Endothelial cell of umbilical vein (primary cell): ENCODE measurements around the gene CHRM1.

Experiments
- CTCF ChIP-seq, 2 donors: IDR thresholded peaks; 1 replicate in 1 of 2; 2 replicates in 1 of 2; pipeline ENCODE4 v1.5.1; 2011; ENCODE audit warnings: low read length in 2 of 2, mild to moderate bottlenecking in 2 of 2, moderate library complexity in 2 of 2, control low read depth in 1 of 2, inconsistent platforms in 1 of 2, low read depth in 1 of 2; ENCODE audit not compliant: insufficient read depth in 1 of 2; ENCODE audit errors: extremely low read depth in 1 of 2
- EZH2 ChIP-seq: IDR thresholded peaks from 2 replicates; pipeline ENCODE4 v1.6.1; 2012; ENCODE audit warnings: borderline replicate concordance, low read depth, mild to moderate bottlenecking, moderate library complexity, low read length, inconsistent platforms; ENCODE audit not compliant: severe bottlenecking
- FOS ChIP-seq: IDR thresholded peaks from 2 replicates; pipeline ENCODE4 v1.6.1; 2011; ENCODE audit warnings: mild to moderate bottlenecking, low read length, moderate library complexity, borderline replicate concordance; ENCODE audit not compliant: insufficient read depth
- JUN ChIP-seq: IDR thresholded peaks from 2 replicates; pipeline ENCODE4 v1.6.1; 2011; ENCODE audit warnings: borderline replicate concordance, low read depth; ENCODE audit not compliant: insufficient read length, insufficient read depth
- POLR2A ChIP-seq: IDR thresholded peaks from 2 replicates; pipeline ENCODE4 v1.6.1; 2012; ENCODE audit warnings: low read depth, mild to moderate bottlenecking, control low read depth, low read length

GRCh38 chr11:62931499-62932278 lies 10.5 kb upstream of the CHRM1 start:
- TF ChIP-seq CTCF (IDR thresholded peaks at IDR 0.05; ENCODE audit: extremely low read depth in 1 of 2, insufficient read depth in 1 of 2, low read depth in 1 of 2, low read length in 2 of 2), result no peak
- TF ChIP-seq JUN, result no peak
- TF ChIP-seq FOS, result no peak
- no peak for TF ChIP-seq POLR2A
- no peak for TF ChIP-seq EZH2
